ENCODE measurements around the gene LEFTY2. TPM values are rescaled to one million over a fixed set of nuclear protein-coding genes. Genes with fewer than 3 reads are reported as not detected.

The LEFTY2 gene
- total and polyA plus RNA-seq, 9 of the 15 experiments (the other 6 are each of a cell fraction or from before 2014, with no cell fraction given): 0.04 to 0.14 TPM; not detected in 7

GRCh38 chr1:225923692-225924555, 17.1 kb downstream of the LEFTY2 start, which contains the start of gene PYCR2 (continued):
- no peak for TF ChIP-seq EHMT2 (IDR thresholded peaks at IDR 0.05)
- TF ChIP-seq BMI1 (IDR thresholded peaks at IDR 0.05; ENCODE audit: low read length): no peak
- TF ChIP-seq WHSC1 (IDR thresholded peaks at IDR 0.05; ENCODE audit: low read length): no peak
- no peak for TF ChIP-seq MGA (IDR thresholded peaks at IDR 0.05)
- peak; percentile 84 for TF ChIP-seq L3MBTL2 (IDR thresholded peaks at IDR 0.05)
- peak; percentile 74; the same call in 1 of the 2 replicates for TF ChIP-seq CREB3 (tag; conservative IDR thresholded peaks at IDR 0.05; ENCODE audit: low read depth)
- TF ChIP-seq HES1 (IDR thresholded peaks at IDR 0.05; ENCODE audit: low read depth): peak; percentile 70
- TF ChIP-seq ZNF445 (CRISPR knock-in tag; IDR thresholded peaks at IDR 0.05; ENCODE audit: low read depth): peak; percentile 45; the same call in 1 of the 2 replicates
- TF ChIP-seq TAL1 (IDR thresholded peaks at IDR 0.05): no peak
- no peak for TF ChIP-seq DLX4 (CRISPR knock-in tag; IDR thresholded peaks at IDR 0.05)
- TF ChIP-seq ETS2 (tag; IDR thresholded peaks at IDR 0.05; ENCODE audit: borderline replicate concordance, poor library complexity, severe bottlenecking): no peak
- TF ChIP-seq MTF1 (CRISPR knock-in tag; IDR thresholded peaks at IDR 0.05; ENCODE audit: borderline replicate concordance): no peak
- peak; percentile 91 for TF ChIP-seq ELF1 (tag; IDR thresholded peaks at IDR 0.05)
